Activated CD4-positive, alpha-beta T cell treated with anti-CD3 and anti-CD28 coated beads for 24 hours (primary cell): Measurements from ENCODE around the gene ARIH2.

Experiments
- DNase-seq, 2 donors: peaks; one replicate each; pipeline ENCODE4 v3.0.0-alpha.2; 2020; ENCODE audit warnings: low read depth in 2 of 2

Gene ARIH2

GRCh38 chr3:48974076-48974864 is 55.6 kb downstream of the ARIH2 start:
- DNase-seq, result no peak

GRCh38 chr3:48979451-48979850 is 60.8 kb downstream of the ARIH2 start:
- DNase-seq, result no peak

- DNase-seq, result no peak
These were observed 61.7 kb downstream of the ARIH2 start for GRCh38 chr3:48980295-48980694.

- DNase-seq, result no peak
These were observed 63.4 kb downstream of the ARIH2 start for GRCh38 chr3:48982016-48982415.

- no peak for DNase-seq
These were observed 64.0 kb downstream of the ARIH2 start for GRCh38 chr3:48982686-48983085.

GRCh38 chr3:48983096-48983495 is 64.5 kb downstream of the ARIH2 start:
- DNase-seq, result no peak

GRCh38 chr3:48984663-48985062 is 66.0 kb downstream of the ARIH2 start:
- DNase-seq, result no peak

- no peak for DNase-seq
These were observed 67.3 kb downstream of the ARIH2 start for GRCh38 chr3:48985831-48986376.

- DNase-seq, result no peak
These were observed 70.6 kb downstream of the ARIH2 start for GRCh38 chr3:48989126-48989795.

GRCh38 chr3:48989796-48990635 is 71.4 kb downstream of the ARIH2 start, which contains the start of gene P4HTM:
Gene P4HTM, plus strand, starts transcription at chr3:48990241. Its CDS starts 16 bp downstream, at chr3:48990257.
- DNase-seq, result peak; percentile 67 to 75

- no peak for DNase-seq
These were observed 72.2 kb downstream of the ARIH2 start for GRCh38 chr3:48990636-48991469.

- no peak for DNase-seq
These were observed 73.4 kb downstream of the ARIH2 start for GRCh38 chr3:48991851-48992545.

- no peak for DNase-seq
These were observed 75.2 kb downstream of the ARIH2 start for GRCh38 chr3:48993834-48994233.

- no peak for DNase-seq
These were observed 78.0 kb downstream of the ARIH2 start for GRCh38 chr3:48996640-48997039.

- no peak for DNase-seq
These were observed 78.5 kb downstream of the ARIH2 start for GRCh38 chr3:48997102-48997635.

- no peak for DNase-seq
These were observed 79.3 kb downstream of the ARIH2 start for GRCh38 chr3:48997714-48998637.

- DNase-seq, result no peak
These were observed 80.6 kb downstream of the ARIH2 start for GRCh38 chr3:48999085-48999858.

- DNase-seq, result no peak
These were observed 82.5 kb downstream of the ARIH2 start for GRCh38 chr3:49001155-49001554.
